ENCODE data around the gene CNKSR2.

DNA sequence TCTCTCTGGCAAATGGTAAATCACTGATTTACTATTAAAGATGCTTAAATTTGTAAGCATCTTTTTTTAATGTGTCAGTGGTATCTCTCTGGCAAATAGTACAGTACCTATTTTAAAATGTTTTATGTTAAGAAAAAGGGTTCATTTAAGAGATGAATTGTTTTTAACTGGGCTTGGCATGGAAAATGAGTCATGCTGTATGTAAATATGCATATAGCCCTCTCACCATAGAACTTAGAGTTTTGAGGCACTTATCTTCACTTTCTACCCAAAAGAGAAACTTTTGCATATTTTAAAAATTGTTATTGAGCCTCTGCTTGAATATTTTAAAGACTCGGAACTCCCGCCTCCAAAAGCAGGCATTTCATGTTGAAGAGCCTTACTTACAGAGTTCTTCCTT lies 246.0 kb downstream of the CNKSR2 start:
- TF ChIP-seq, protein P1, sequence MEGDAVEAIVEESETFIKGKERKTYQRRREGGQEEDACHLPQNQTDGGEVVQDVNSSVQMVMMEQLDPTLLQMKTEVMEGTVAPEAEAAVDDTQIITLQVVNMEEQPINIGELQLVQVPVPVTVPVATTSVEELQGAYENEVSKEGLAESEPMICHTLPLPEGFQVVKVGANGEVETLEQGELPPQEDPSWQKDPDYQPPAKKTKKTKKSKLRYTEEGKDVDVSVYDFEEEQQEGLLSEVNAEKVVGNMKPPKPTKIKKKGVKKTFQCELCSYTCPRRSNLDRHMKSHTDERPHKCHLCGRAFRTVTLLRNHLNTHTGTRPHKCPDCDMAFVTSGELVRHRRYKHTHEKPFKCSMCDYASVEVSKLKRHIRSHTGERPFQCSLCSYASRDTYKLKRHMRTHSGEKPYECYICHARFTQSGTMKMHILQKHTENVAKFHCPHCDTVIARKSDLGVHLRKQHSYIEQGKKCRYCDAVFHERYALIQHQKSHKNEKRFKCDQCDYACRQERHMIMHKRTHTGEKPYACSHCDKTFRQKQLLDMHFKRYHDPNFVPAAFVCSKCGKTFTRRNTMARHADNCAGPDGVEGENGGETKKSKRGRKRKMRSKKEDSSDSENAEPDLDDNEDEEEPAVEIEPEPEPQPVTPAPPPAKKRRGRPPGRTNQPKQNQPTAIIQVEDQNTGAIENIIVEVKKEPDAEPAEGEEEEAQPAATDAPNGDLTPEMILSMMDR (conservative IDR thresholded peaks at IDR 0.05), result no peak
- TF ChIP-seq EZH2 (IDR thresholded peaks at IDR 0.05; ENCODE audit: low read depth), result no peak
